ENCODE results near the gene SLC19A1. TPM values are rescaled to one million over a fixed set of nuclear protein-coding genes. Genes with fewer than 3 reads are reported as not detected.

SLC19A1 gene
- total RNA-seq, 1 donor from 2014 or later = 25.6 TPM

DNA sequence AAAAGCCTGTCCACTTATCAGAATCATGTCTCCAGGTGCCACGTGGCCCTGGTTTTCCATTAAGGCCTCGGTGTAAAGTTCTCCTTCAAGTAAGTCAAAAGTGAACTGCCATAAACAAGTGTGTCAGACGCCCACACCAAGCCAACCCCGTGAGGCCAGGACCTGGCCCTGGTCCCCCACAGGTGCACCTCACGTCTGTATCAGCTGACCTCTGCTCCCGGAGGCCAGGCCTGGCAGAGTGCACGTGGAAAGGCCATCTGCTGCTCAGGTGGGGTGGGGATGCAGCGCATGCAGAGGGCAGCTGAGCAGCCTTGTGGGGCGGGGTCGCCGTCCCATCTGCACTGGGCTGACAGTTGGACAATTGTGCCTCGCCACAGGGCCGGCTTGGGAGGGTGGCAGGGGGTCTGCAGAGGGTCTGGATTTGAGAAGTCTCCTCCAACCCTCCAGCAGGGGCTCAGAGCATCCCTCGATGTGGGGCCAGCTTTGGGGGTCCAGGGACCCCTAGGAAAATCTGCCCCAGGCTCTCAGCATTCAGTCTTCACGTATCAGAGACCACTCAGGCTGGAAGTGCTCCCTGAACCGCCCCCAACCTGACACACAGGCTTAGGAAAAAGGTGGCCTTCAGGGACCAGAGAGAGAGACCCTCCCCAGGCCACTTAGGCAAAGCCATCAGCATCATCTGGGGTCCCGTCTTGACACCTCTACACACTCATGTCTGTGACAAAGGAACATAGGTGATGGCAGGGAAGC lies 3.0 kb downstream of the SLC19A1 start:
- DNase-seq (ENCODE audit: low spot score, unreplicated experiment) = no peak
- no peak for TF ChIP-seq CTCF (IDR thresholded peaks at IDR 0.05; ENCODE audit: unreplicated experiment)
- no peaks in the 10 kb centered on the region for H3K9me3 Mint-ChIP-seq (ENCODE audit: low read depth)
- no peak overlapping the region for H3K4me3 Mint-ChIP-seq (ENCODE audit: low read depth)
- peaks cover 4% of the 10 kb centered on the region for H3K4me1 Mint-ChIP-seq (ENCODE audit: low read depth)
- no peak overlapping the region for H3K27ac Mint-ChIP-seq
- H3K36me3 Mint-ChIP-seq (ENCODE audit: insufficient read depth) = peaks cover 2% of the 10 kb centered on the region
- H3K27me3 Mint-ChIP-seq = no peaks in the 10 kb centered on the region

DNA sequence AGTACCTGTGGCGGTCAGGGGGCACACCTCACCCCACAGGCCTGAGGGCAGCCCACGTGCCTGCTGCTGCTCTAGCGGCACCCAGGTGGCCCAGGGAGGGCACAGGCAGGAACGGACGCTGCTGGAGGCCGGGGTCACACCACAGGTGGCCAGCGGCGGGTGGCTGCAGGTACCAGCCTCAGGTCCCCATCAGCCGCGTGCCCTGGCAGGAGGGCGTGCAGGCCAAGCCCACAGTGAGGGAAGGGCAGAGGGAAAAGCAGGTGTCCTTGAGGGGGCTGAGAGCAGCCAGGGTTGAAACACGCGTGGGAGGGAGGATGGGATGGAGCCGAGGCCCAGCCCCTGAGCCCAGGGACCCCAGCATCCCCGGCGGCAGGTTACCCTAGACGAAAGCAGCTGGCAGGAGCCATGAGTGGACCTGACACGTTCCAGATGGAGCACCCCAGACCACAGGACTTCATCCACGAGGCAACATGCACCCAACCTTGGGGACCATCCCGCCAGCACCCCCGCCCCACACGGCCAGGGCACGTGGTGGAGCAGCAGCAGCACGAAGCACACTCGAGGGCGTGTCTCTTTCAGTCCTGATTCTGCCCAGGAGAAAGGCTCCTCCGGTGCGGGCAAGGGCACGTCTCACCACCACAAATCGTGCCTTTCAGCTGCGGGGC lies 3.7 kb downstream of the SLC19A1 start:
- H3K4me1 Mint-ChIP-seq (ENCODE audit: low read depth) = peaks cover 4% of the 10 kb centered on the region
- no peak for DNase-seq (ENCODE audit: low spot score, unreplicated experiment)

DNA sequence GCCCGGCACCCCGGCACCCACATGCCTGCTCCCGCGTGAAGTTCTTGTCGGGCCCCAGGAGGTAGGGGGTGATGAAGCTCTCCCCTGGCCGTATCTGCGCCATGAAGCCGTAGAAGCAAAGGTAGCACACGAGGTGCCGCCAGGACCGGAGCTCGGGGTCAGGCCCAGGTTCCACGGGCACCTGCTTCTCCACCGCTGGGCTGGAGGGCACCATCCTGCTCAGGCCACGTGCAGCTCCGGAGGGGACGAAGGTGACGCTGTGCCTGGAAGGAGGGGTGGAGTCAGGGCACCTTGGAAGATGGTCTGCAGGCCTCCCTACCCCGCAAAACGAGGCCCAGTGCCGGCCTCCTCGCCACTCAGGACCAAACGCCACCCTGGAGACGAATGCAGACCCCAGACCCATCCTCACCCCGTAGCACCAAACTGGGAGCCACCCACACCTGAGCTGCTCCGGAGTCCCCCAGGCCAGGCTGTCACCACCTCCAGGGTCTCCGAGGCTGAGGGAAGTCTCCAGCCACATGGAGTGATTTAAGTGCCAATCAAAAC lies 4.4 kb downstream of the SLC19A1 start:
- Mint-ChIP-seq H3K9me3 (ENCODE audit: low read depth) (no peaks in the 10 kb centered on the region), H3K36me3 (ENCODE audit: insufficient read depth) (peaks cover 2% of the 10 kb centered on the region), H3K4me1 (ENCODE audit: low read depth) (peaks cover 4% of the 10 kb centered on the region), H3K27me3 (no peaks in the 10 kb centered on the region), H3K4me3 (ENCODE audit: low read depth) (no peak overlapping the region), H3K27ac (no peak overlapping the region)
- no peak for DNase-seq (ENCODE audit: low spot score, unreplicated experiment)
- no peak for TF ChIP-seq CTCF (IDR thresholded peaks at IDR 0.05; ENCODE audit: unreplicated experiment)

More for the DNA sequence above, 3.7 kb downstream of the SLC19A1 start:
- Mint-ChIP-seq H3K36me3 (ENCODE audit: insufficient read depth) (peaks cover 2% of the 10 kb centered on the region), H3K27ac (no peak overlapping the region), H3K4me3 (ENCODE audit: low read depth) (no peak overlapping the region), H3K27me3 (no peaks in the 10 kb centered on the region), H3K9me3 (ENCODE audit: low read depth) (no peaks in the 10 kb centered on the region)
- no peak for TF ChIP-seq CTCF (IDR thresholded peaks at IDR 0.05; ENCODE audit: unreplicated experiment)

DNA sequence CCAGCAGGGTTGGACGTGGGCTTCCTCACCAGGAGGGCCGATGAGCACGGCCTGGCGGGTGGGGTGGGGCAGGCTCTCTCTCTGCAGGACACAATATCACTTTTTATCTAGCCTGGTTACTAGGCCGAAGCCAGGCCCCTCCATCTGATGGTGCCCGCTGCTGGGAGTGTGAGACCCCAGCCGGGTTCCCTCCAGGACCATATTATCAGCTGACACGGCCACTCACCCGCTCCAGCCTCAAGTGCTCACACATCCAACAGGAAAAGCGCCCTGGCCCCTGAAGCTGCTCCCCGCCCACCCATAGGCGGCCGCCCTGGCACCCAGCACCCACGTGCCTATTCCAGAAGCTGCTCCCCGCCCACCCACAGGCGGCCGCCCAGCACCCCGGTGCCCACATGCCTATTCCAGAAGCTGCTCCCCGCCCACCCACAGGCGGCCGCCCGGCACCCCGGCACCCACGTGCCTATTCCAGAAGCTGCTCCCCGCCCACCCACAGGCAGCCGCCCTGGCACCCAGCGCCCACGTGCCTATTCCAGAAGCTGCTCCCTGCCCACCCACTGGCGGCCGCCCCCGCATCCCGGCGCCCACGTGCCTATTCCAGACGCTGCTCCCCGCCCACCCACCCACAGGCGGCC lies 5.0 kb downstream of the SLC19A1 start:
- Mint-ChIP-seq H3K4me1 (ENCODE audit: low read depth) (peaks cover 4% of the 10 kb centered on the region), H3K27ac (no peak overlapping the region), H3K36me3 (ENCODE audit: insufficient read depth) (peaks cover 2% of the 10 kb centered on the region), H3K9me3 (ENCODE audit: low read depth) (no peaks in the 10 kb centered on the region), H3K27me3 (no peaks in the 10 kb centered on the region), H3K4me3 (ENCODE audit: low read depth) (no peak overlapping the region)
- DNase-seq (ENCODE audit: low spot score, unreplicated experiment) = no peak
- no peak for TF ChIP-seq CTCF (IDR thresholded peaks at IDR 0.05; ENCODE audit: unreplicated experiment)

Data from progenitor cell of endocrine pancreas (in vitro differentiated cells).